A673 (cell line): ENCODE measurements around the gene PCP2. TPM values are rescaled to one million over a fixed set of nuclear protein-coding genes. Genes with fewer than 3 reads are reported as not detected.

Experiments
- BruUV-seq: library from RNA; stranded (reverse); fragments of 400-500 nt; replicated peaks from 2 replicates; lab custom pipeline; 2021; lab: Mats Ljungman, UMichigan
- CTCF ChIA-PET: fragments of 300-600 bp; sonication (Branson Sonifier 250); formaldehyde crosslinking; loops from one replicate; lab custom pipeline; 2022; ENCODE audit warnings: antibody characterized with exemption; lab: Charles Lee
- POLR2A ChIA-PET: fragments of 300-600 bp; sonication (Branson Sonifier 250); formaldehyde crosslinking; loops from one replicate; lab custom pipeline; 2022; ENCODE audit warnings: antibody characterized with exemption; ENCODE audit not compliant: low non-redundant PET; lab: Charles Lee
- DNase-seq: peaks from one replicate; pipeline ENCODE4 v3.0.0-alpha.2; 2015; ENCODE audit warnings: low spot score
- H3K27ac ChIP-seq: fragments of 200-600 bp; sonication (generic); 2 replicates; pipeline ENCODE4 v1.5.1; 2016; ENCODE audit warnings: mixed run types, low read depth, mild to moderate bottlenecking, mixed read lengths, antibody characterized with exemption, low read length; ENCODE audit not compliant: poor library complexity, severe bottlenecking
- H3K27me3 ChIP-seq: fragments of 200-600 bp; sonication (generic); replicated peaks from 2 replicates; pipeline ENCODE4 v1.6.1; 2017; ENCODE audit warnings: mixed run types, low read depth, mild to moderate bottlenecking, mixed read lengths, antibody characterized with exemption, low read length; ENCODE audit not compliant: insufficient read depth, poor library complexity
- H3K36me3 ChIP-seq: fragments of 200-600 bp; sonication (generic); 2 replicates; pipeline ENCODE4 v1.6.1; 2016; ENCODE audit warnings: mixed run types, mild to moderate bottlenecking, mixed read lengths, antibody characterized with exemption, low read length; ENCODE audit not compliant: insufficient read depth, poor library complexity, severe bottlenecking
- H3K4me1 ChIP-seq: fragments of 200-600 bp; sonication (generic); 2 replicates; pipeline ENCODE4 v1.6.1; 2017; ENCODE audit warnings: mixed run types, mild to moderate bottlenecking, mixed read lengths, antibody characterized with exemption, low read length; ENCODE audit not compliant: insufficient read depth, poor library complexity, severe bottlenecking
- H3K4me3 ChIP-seq: fragments of 200-600 bp; sonication (generic); 2 replicates; pipeline ENCODE4 v1.5.1; 2016; ENCODE audit warnings: low read depth, mixed run types, mild to moderate bottlenecking, mixed read lengths, low read length; ENCODE audit not compliant: poor library complexity, severe bottlenecking
- H3K9me3 ChIP-seq: fragments of 200-600 bp; sonication (generic); 2 replicates; pipeline ENCODE4 v1.6.1; 2016; ENCODE audit warnings: mixed run types, low read depth, mild to moderate bottlenecking, mixed read lengths, antibody characterized with exemption, low read length; ENCODE audit not compliant: poor library complexity, severe bottlenecking
- EZH2 ChIP-seq: fragments of 200-600 bp; sonication (generic); IDR thresholded peaks from 2 replicates; pipeline ENCODE4 v1.6.1; 2017; ENCODE audit warnings: borderline replicate concordance, low read depth, mild to moderate bottlenecking, mixed read lengths, antibody characterized with exemption, low read length; ENCODE audit not compliant: poor library complexity, severe bottlenecking
- intact Hi-C: fragments of 100-400 bp; cut with micrococcal nuclease; formaldehyde crosslinking; loops from one replicate; pipeline ENCODE4 v1.10.0; 2022; ENCODE audit not compliant: unreplicated experiment
- total RNA-seq: library from RNA; stranded (reverse); gene quantifications from 2 replicates; pipeline ENCODE4 v1.2.3, GENCODE V29; 2021
- TF ChIP-seq, protein P1 (sequence below): fragments of 300-800, 200-600 bp; sonication (generic); conservative IDR thresholded peaks from 2 replicates; pipeline ENCODE4 v1.5.1; 2017; ENCODE audit warnings: low read depth, mild to moderate bottlenecking, antibody characterized with exemption, low read length, moderate library complexity, mixed read lengths

Gene PCP2
- total RNA-seq, 1 experiment from 2014 or later: not detected

DNA sequence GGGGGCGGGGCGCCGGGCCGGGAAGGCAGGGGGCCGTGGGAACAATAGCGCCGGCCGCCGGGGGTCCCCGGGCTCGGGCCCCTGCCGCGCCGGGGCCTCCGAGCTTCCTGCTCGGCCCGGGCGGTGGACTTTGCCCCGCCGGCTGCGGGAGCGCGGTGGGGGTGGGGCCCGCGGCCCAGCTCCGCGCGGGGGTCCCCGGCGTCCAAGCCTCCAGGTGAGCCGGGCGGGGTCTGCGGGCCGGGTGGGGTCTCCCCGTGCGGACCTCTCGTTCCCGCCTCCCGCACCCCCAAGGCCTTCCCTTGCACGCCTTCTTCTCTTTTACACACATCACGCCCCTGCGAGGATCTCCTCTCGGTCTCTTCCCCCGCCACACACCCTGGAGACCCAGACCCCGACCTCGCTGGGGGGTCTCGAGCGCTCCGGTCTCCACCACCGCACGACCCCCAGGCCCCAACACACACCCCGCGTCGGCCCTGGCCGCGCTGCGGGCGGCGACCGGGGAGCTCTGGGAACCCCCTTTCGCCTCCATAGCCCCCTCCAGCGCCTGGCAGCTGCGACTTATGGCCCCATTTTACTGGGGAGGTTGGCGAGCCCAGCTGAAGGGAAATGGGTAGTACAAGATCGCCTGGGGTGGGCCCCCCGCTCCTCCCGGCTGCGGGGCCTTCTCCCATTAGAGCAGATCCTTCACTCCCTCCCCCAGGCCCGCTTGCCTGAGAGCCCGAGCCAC is 37.1 kb downstream of the PCP2 start:
- BruUV-seq: no TSS peak
- Histone ChIP-seq H3K4me1 (peaks cover 4% of the 10 kb centered on the region), H3K27me3 (peaks cover 31% of the 10 kb centered on the region), H3K4me3 (peak overlapping the region; percentile 46), H3K27ac (no peak overlapping the region), H3K9me3 (no peaks in the 10 kb centered on the region), H3K36me3 (no peaks in the 10 kb centered on the region)
- ChIA-PET POLR2A (no interaction called here), CTCF (interaction anchor here (1.0 kb wide), 1 partner anchor 28 kb away, joined by 3 read pairs; no protein-coding TSS in a partner anchor)
- intact Hi-C loops: no loop called here
- DNase-seq: no peak
- TF ChIP-seq EZH2: no peak
- TF ChIP-seq, protein P1, sequence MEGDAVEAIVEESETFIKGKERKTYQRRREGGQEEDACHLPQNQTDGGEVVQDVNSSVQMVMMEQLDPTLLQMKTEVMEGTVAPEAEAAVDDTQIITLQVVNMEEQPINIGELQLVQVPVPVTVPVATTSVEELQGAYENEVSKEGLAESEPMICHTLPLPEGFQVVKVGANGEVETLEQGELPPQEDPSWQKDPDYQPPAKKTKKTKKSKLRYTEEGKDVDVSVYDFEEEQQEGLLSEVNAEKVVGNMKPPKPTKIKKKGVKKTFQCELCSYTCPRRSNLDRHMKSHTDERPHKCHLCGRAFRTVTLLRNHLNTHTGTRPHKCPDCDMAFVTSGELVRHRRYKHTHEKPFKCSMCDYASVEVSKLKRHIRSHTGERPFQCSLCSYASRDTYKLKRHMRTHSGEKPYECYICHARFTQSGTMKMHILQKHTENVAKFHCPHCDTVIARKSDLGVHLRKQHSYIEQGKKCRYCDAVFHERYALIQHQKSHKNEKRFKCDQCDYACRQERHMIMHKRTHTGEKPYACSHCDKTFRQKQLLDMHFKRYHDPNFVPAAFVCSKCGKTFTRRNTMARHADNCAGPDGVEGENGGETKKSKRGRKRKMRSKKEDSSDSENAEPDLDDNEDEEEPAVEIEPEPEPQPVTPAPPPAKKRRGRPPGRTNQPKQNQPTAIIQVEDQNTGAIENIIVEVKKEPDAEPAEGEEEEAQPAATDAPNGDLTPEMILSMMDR: 0 out of 2 replicates have a peak, but pooled peaks have one; percentile 16

DNA sequence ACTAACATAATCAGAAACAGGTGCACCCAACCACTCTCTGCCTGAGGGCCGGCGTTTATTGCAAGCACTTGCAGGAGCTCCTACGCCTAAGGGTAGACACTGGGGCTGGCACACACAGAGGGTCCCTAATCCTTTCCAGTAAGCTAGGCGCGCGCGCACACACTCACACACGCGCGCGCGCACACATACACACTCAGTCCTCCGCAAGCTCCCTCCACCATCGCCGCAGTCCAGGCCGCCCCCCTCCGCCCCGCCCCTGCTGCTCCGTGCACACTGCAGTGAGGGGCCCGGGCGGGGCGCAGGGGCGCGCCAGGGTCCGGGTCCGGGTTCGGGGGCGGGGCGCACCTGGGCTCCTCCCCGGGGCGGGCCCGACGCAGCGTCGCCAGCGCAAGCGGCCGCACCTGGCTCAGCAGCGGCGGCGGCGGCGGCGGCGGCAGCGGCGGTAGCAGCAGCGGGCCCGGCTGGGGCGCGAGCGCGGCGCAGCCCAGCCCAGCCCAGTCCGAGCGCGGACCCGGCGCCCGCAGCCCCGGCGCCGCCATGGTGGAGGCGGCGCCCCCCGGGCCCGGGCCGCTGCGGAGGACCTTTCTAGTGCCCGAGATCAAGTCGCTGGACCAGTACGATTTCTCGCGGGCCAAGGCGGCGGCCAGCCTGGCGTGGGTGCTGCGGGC is 37.9 kb downstream of the PCP2 start, which contains the start of gene CAMSAP3:
TSS of gene CAMSAP3 (plus strand) at position 398 of the 668 bp plus-strand sequence. CDS start at position 538, 140 bp downstream.
- intact Hi-C loops: no loop called here

DNA sequence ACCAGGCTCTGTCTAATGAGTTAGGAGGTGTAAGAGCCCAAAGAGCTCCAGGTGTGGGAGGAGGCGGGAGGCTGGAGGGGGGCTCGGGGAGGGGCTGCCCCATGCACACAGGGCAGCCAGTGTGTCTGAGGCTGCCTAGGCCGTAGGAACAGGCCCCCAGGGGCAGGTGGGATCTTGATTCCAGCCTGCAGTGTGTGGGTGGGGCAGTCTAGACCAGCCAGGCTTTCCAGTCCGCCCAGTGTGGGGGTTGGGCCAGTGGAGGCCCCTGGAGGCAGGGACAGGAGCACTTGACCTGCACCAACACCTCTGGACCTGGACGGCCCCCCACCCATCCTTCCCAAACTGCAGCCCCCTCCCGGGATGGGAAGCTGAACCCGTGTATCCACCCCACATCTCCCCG is 43.3 kb downstream of the PCP2 start:
- ChIA-PET CTCF (no interaction called here), POLR2A (no interaction called here)
- intact Hi-C loops: no loop called here
- TF ChIP-seq EZH2: no peak
- TF ChIP-seq, protein P1: no peak
- DNase-seq: no peak
- peaks cover 2% of the 10 kb centered on the region for H3K4me1 ChIP-seq
- no peaks in the 10 kb centered on the region for H3K9me3 ChIP-seq
- no peak overlapping the region for H3K4me3 ChIP-seq
- H3K27ac ChIP-seq: no peak overlapping the region
- peaks cover 13% of the 10 kb centered on the region for H3K27me3 ChIP-seq
- H3K36me3 ChIP-seq: no peaks in the 10 kb centered on the region
- no TSS peak for BruUV-seq

More for the DNA sequence above, 37.9 kb downstream of the PCP2 start, which contains the start of gene CAMSAP3:
- no peaks in the 10 kb centered on the region for H3K9me3 ChIP-seq
- TF ChIP-seq, protein P1: no peak
- DNase-seq: peak; percentile 67
- H3K27me3 ChIP-seq: peaks cover 31% of the 10 kb centered on the region
- no peak within 1 kb of the TSS for H3K27ac ChIP-seq
- ChIA-PET CTCF (interaction anchor here (1.1 kb wide), 1 partner anchor 27 kb away, joined by 6 read pairs; no protein-coding TSS in a partner anchor), POLR2A (interaction anchor here (0.5 kb wide), 1 partner anchor 32 kb away, joined by 5 read pairs; no protein-coding TSS in a partner anchor)
- peak within 1 kb of the TSS; percentile 46 for H3K4me3 ChIP-seq
- peaks cover 4% of the 10 kb centered on the region for H3K4me1 ChIP-seq
- no TSS peak for BruUV-seq
- no peaks in the 10 kb centered on the region for H3K36me3 ChIP-seq
